Measurements from ENCODE around the gene ESPN.

ESPN gene

DNA sequence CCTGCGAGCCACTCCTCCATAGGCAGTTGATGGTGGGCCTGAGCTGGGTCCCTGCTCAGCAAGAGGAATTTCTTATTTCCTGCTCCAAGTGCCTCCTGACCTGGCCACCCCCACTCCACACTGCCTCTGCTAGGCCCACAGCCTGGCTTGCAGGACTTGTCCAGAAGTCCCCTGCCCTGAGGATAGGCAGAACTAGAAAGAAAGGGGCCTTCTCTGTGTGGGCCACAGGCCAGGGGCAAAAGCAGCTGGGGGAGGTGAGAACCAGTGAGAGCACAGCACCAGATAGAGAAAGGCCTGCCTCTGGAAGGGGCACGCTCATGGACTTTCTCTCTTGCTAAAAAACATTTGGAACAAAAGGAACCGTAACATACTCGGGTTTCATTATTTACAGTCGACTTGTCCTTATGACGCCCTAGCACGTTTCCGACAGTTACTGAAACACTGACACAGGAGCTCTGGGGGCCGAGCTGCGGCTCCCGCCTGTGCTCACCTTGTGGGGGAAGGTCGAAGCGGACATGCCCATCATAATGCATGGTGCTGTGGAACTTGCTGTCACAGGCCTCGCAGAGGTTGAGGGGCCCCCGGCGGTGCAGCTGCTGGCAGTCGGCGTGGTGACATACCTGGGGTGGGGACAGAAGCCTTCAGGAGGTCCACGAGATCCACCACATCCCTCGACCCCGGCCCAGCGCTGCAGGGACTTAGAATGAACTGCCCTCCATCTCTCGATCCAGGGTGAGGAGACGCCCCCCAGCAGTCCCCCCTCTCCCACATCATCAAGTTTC is 52.7 kb downstream of the ESPN start:
- Histone ChIP-seq H3K23ac (ENCODE audit: low read length) (no peak overlapping the region), H3K9me3 (ENCODE audit: insufficient read depth, low read depth, low read length) (no peaks in the 10 kb centered on the region), H4K8ac (ENCODE audit: low read depth, low read length) (no peak overlapping the region), H4K91ac (ENCODE audit: low read depth, low read length) (no peak overlapping the region), H3K4me3 (ENCODE audit: low read depth, low read length) (no peak overlapping the region), H3K18ac (ENCODE audit: low read length) (no peak overlapping the region), H3K4me1 (ENCODE audit: control insufficient read depth in 1 of 2, insufficient read depth in 2 of 2, low read length in 2 of 2) (peaks cover 6 to 8% of the 10 kb centered on the region in 2 experiments), H3K79me2 (ENCODE audit: control insufficient read depth, insufficient read depth, low read length, poor library complexity) (no peaks in the 10 kb centered on the region), H2BK12ac (ENCODE audit: low read length) (no peak overlapping the region), H3K9ac (ENCODE audit: low read length) (no peak overlapping the region), H2BK120ac (ENCODE audit: insufficient read depth, low read length, poor library complexity) (no peak overlapping the region), H3K4ac (ENCODE audit: low read depth, low read length) (no peak overlapping the region), H3K14ac (ENCODE audit: low read length) (no peak overlapping the region), H3K4me2 (ENCODE audit: low read length) (no peak overlapping the region), H4K12ac (ENCODE audit: low read depth, low read length) (no peak overlapping the region), H3K36me3 (ENCODE audit: control insufficient read depth in 1 of 2, insufficient read depth in 2 of 2, low read length in 2 of 2) (peaks cover 45 to 52% of the 10 kb centered on the region in 2 experiments), H2AFZ (ENCODE audit: insufficient read depth, low read length, poor library complexity) (no peak overlapping the region), H3K27me3 (ENCODE audit: insufficient read depth, low read length) (no peaks in the 10 kb centered on the region), H2BK5ac (ENCODE audit: low read depth, low read length, poor library complexity) (no peak overlapping the region), H3K79me1 (ENCODE audit: low read length) (no peaks in the 10 kb centered on the region), H2AK5ac (ENCODE audit: low read length) (no peak overlapping the region), H3K27ac (ENCODE audit: low read depth, low read length) (no peak overlapping the region)
- WGBS (ENCODE audit: extremely low coverage, insufficient coverage, insufficient read length): no CpG with 5 or more reads among the region's 24 CpGs
- no peak for DNase-seq

DNA sequence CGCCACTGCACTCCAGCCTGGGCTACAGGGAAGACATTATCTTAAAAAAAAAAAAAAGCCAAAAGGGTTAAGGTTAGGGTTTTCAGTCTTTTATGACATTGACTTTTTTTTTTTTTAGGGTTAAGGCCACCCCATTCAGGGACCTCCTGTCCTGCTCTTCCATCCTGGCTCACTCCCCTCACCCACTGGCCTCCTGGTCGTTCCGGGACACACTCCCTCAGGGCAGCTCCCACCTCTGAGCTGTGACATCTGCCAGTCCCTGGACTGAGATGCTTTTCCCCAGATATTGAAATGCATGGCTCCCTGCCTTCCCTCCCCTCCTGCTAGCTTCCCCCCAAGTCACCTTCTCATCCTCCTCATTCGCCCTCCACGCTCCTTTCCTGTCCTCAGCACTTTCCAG is 57.2 kb downstream of the ESPN start:
- Histone ChIP-seq H3K4me2 (ENCODE audit: low read length) (no peak overlapping the region), H3K79me1 (ENCODE audit: low read length) (peaks cover 13% of the 10 kb centered on the region), H3K4ac (ENCODE audit: low read depth, low read length) (no peak overlapping the region), H4K8ac (ENCODE audit: low read depth, low read length) (no peak overlapping the region), H3K14ac (ENCODE audit: low read length) (no peak overlapping the region), H3K18ac (ENCODE audit: low read length) (peak overlapping the region; percentile 59), H3K9me3 (ENCODE audit: insufficient read depth, low read depth, low read length) (no peaks in the 10 kb centered on the region), H2BK12ac (ENCODE audit: low read length) (no peak overlapping the region), H3K79me2 (ENCODE audit: control insufficient read depth, insufficient read depth, low read length, poor library complexity) (peaks cover 6% of the 10 kb centered on the region), H3K27ac (ENCODE audit: low read depth, low read length) (no peak overlapping the region), H3K23ac (ENCODE audit: low read length) (no peak overlapping the region), H3K9ac (ENCODE audit: low read length) (no peak overlapping the region), H3K4me3 (ENCODE audit: low read depth, low read length) (no peak overlapping the region), H3K36me3 (ENCODE audit: control insufficient read depth in 1 of 2, insufficient read depth in 2 of 2, low read length in 2 of 2) (peaks cover 22 to 26% of the 10 kb centered on the region in 2 experiments), H3K27me3 (ENCODE audit: insufficient read depth, low read length) (no peaks in the 10 kb centered on the region), H2AK5ac (ENCODE audit: low read length) (no peak overlapping the region), H4K12ac (ENCODE audit: low read depth, low read length) (no peak overlapping the region), H2BK5ac (ENCODE audit: low read depth, low read length, poor library complexity) (no peak overlapping the region), H3K4me1 (ENCODE audit: control insufficient read depth in 1 of 2, insufficient read depth in 2 of 2, low read length in 2 of 2) (peaks cover 21 to 25% of the 10 kb centered on the region in 2 experiments), H2AFZ (ENCODE audit: insufficient read depth, low read length, poor library complexity) (no peak overlapping the region), H4K91ac (ENCODE audit: low read depth, low read length) (no peak overlapping the region), H2BK120ac (ENCODE audit: insufficient read depth, low read length, poor library complexity) (no peak overlapping the region)
- no peak for DNase-seq
- no CpG with 5 or more reads among the region's 5 CpGs for WGBS (ENCODE audit: extremely low coverage, insufficient coverage, insufficient read length)

DNA sequence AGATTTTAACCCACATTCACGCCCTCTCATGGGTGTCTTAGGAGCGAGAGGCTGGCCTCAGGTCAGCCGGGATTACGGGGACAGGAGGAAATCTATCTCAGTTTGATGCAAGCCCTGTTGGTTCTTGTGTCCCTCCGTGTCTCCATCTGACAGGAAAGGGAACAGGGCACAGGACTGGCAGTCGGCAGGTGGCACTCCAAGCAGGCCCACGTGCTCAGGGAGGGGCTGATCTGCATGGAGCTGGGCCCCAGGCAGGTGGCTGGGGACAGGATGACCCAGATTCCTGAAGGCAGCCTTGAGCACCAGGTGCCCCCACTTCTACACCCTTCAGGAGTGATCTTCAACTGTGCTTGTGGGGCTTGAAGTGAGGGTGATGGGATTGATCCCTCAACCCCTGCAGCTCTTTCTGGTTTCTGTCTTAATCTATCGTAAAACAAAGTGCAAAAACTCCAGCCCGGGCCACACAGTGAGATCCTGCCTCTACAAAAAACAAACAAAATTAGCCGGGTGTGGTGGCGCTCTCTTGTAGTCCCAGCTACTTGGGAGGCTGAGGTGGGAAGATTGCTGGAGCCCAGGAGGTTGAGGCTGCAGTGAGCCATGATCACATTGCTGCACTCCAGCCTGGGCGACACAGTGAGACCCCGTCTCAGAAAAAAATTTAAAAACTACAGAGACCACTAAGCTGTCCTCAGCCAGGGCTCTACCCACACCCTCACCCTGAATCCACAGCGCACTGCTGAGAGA is 58.6 kb downstream of the ESPN start:
- no peak overlapping the region for H3K14ac ChIP-seq (ENCODE audit: low read length)
- H3K4me1 ChIP-seq (ENCODE audit: control insufficient read depth in 1 of 2, insufficient read depth in 2 of 2, low read length in 2 of 2): peaks cover 15 to 17% of the 10 kb centered on the region in 2 experiments
- peaks cover 6% of the 10 kb centered on the region for H3K79me2 ChIP-seq (ENCODE audit: control insufficient read depth, insufficient read depth, low read length, poor library complexity)
- DNase-seq: no peak
- H3K18ac ChIP-seq (ENCODE audit: low read length): no peak overlapping the region
- H3K27ac ChIP-seq (ENCODE audit: low read depth, low read length): no peak overlapping the region
- no peak overlapping the region for H4K91ac ChIP-seq (ENCODE audit: low read depth, low read length)
- H3K4ac ChIP-seq (ENCODE audit: low read depth, low read length): no peak overlapping the region
- H2AK5ac ChIP-seq (ENCODE audit: low read length): no peak overlapping the region
- H3K23ac ChIP-seq (ENCODE audit: low read length): no peak overlapping the region
- H3K27me3 ChIP-seq (ENCODE audit: insufficient read depth, low read length): no peaks in the 10 kb centered on the region
- no peak overlapping the region for H4K8ac ChIP-seq (ENCODE audit: low read depth, low read length)
- no peak overlapping the region for H2BK120ac ChIP-seq (ENCODE audit: insufficient read depth, low read length, poor library complexity)
- peaks cover 19 to 25% of the 10 kb centered on the region in 2 experiments for H3K36me3 ChIP-seq (ENCODE audit: control insufficient read depth in 1 of 2, insufficient read depth in 2 of 2, low read length in 2 of 2)
- H3K4me3 ChIP-seq (ENCODE audit: low read depth, low read length): no peak overlapping the region
- H3K79me1 ChIP-seq (ENCODE audit: low read length): peaks cover 13% of the 10 kb centered on the region
- no CpG with 5 or more reads among the region's 14 CpGs for WGBS (ENCODE audit: extremely low coverage, insufficient coverage, insufficient read length)
- no peak overlapping the region for H2BK5ac ChIP-seq (ENCODE audit: low read depth, low read length, poor library complexity)
- H2BK12ac ChIP-seq (ENCODE audit: low read length): no peak overlapping the region
- no peaks in the 10 kb centered on the region for H3K9me3 ChIP-seq (ENCODE audit: insufficient read depth, low read depth, low read length)
- no peak overlapping the region for H4K12ac ChIP-seq (ENCODE audit: low read depth, low read length)
- H2AFZ ChIP-seq (ENCODE audit: insufficient read depth, low read length, poor library complexity): no peak overlapping the region
- no peak overlapping the region for H3K9ac ChIP-seq (ENCODE audit: low read length)
- no peak overlapping the region for H3K4me2 ChIP-seq (ENCODE audit: low read length)

DNA sequence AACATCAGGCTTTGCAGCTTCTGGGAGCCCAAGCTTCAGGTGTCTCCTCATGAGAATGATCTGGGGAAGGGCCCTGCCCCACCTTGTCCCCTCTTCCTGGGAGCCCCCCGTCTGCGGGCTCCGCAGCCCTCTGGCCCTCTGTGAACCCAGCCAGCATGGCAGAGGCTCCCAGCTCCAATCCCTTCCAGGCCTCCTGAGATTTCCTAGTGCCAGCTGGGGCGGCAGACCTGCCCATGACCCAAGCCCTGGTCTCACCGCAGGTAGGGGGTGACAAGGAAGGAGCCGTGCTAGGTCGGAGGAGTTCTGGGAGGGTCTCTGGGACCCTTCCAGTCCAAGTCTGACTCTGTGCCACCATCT is 59.2 kb downstream of the ESPN start:
- H3K36me3 ChIP-seq (ENCODE audit: control insufficient read depth in 1 of 2, insufficient read depth in 2 of 2, low read length in 2 of 2): peaks cover 20 to 28% of the 10 kb centered on the region in 2 experiments
- H3K4me2 ChIP-seq (ENCODE audit: low read length): no peak overlapping the region
- no peak overlapping the region for H2AK5ac ChIP-seq (ENCODE audit: low read length)
- no peaks in the 10 kb centered on the region for H3K27me3 ChIP-seq (ENCODE audit: insufficient read depth, low read length)
- no peak overlapping the region for H2BK120ac ChIP-seq (ENCODE audit: insufficient read depth, low read length, poor library complexity)
- no CpG with 5 or more reads among the region's 7 CpGs for WGBS (ENCODE audit: extremely low coverage, insufficient coverage, insufficient read length)
- H3K79me1 ChIP-seq (ENCODE audit: low read length): peaks cover 13% of the 10 kb centered on the region
- H3K9me3 ChIP-seq (ENCODE audit: insufficient read depth, low read depth, low read length): no peaks in the 10 kb centered on the region
- no peak overlapping the region for H3K18ac ChIP-seq (ENCODE audit: low read length)
- no peak for DNase-seq
- H4K91ac ChIP-seq (ENCODE audit: low read depth, low read length): no peak overlapping the region
- no peak overlapping the region for H3K14ac ChIP-seq (ENCODE audit: low read length)
- no peak overlapping the region for H2AFZ ChIP-seq (ENCODE audit: insufficient read depth, low read length, poor library complexity)
- no peak overlapping the region for H4K8ac ChIP-seq (ENCODE audit: low read depth, low read length)
- H3K23ac ChIP-seq (ENCODE audit: low read length): no peak overlapping the region
- peaks cover 15 to 17% of the 10 kb centered on the region in 2 experiments for H3K4me1 ChIP-seq (ENCODE audit: control insufficient read depth in 1 of 2, insufficient read depth in 2 of 2, low read length in 2 of 2)
- no peak overlapping the region for H3K4me3 ChIP-seq (ENCODE audit: low read depth, low read length)
- H3K4ac ChIP-seq (ENCODE audit: low read depth, low read length): no peak overlapping the region
- no peak overlapping the region for H2BK5ac ChIP-seq (ENCODE audit: low read depth, low read length, poor library complexity)
- no peak overlapping the region for H3K27ac ChIP-seq (ENCODE audit: low read depth, low read length)
- no peak overlapping the region for H2BK12ac ChIP-seq (ENCODE audit: low read length)
- H4K12ac ChIP-seq (ENCODE audit: low read depth, low read length): no peak overlapping the region
- H3K79me2 ChIP-seq (ENCODE audit: control insufficient read depth, insufficient read depth, low read length, poor library complexity): peaks cover 6% of the 10 kb centered on the region
- H3K9ac ChIP-seq (ENCODE audit: low read length): no peak overlapping the region
